ENCODE measurements around the gene BRSK1.

DNA sequence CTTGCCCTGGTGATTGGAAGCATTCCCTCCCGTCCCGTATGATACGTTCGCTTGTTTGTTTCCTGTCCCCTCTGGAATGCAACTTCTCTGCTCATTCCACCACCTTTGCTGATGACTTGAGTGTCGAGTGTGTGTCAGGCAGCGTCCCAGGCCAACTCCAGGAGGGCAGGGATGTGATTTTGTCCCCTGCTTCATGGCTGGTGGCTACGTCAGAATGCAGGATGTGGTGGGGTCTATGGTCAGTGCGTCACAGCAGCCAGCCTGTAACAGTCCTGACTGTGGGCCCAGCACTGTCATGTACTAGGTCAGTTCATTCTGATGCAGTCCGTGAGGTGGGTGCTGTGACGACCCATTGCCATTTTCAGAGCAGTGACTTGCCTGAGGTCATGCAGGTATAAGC is 16.2 kb downstream of the BRSK1 start:
- TF ChIP-seq, protein P1, sequence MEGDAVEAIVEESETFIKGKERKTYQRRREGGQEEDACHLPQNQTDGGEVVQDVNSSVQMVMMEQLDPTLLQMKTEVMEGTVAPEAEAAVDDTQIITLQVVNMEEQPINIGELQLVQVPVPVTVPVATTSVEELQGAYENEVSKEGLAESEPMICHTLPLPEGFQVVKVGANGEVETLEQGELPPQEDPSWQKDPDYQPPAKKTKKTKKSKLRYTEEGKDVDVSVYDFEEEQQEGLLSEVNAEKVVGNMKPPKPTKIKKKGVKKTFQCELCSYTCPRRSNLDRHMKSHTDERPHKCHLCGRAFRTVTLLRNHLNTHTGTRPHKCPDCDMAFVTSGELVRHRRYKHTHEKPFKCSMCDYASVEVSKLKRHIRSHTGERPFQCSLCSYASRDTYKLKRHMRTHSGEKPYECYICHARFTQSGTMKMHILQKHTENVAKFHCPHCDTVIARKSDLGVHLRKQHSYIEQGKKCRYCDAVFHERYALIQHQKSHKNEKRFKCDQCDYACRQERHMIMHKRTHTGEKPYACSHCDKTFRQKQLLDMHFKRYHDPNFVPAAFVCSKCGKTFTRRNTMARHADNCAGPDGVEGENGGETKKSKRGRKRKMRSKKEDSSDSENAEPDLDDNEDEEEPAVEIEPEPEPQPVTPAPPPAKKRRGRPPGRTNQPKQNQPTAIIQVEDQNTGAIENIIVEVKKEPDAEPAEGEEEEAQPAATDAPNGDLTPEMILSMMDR (conservative IDR thresholded peaks at IDR 0.05) = no peak
- no peak for TF ChIP-seq ZFX (IDR thresholded peaks at IDR 0.05)

Data from C4-2B (cell line).